WERI-Rb-1 (cell line): ENCODE measurements around the gene SLC44A4.

Experiments
- DNase-seq: peaks from one replicate; pipeline ENCODE4 v3.0.0-alpha.2; 2020
- H3K27ac ChIP-seq: fragments of 250-450 bp; sonication (Bioruptor Pico); 2 replicates; pipeline ENCODE4 v1.5.1; 2020; ENCODE audit warnings: mild to moderate bottlenecking, moderate library complexity
- H3K27me3 ChIP-seq: fragments of 250-450 bp; sonication (Bioruptor Pico); 2 replicates; pipeline ENCODE4 v1.5.1; 2021; ENCODE audit warnings: mild to moderate bottlenecking, low read depth, moderate library complexity; ENCODE audit not compliant: insufficient read depth, severe bottlenecking
- H3K36me3 ChIP-seq: fragments of 250-450 bp; sonication (Bioruptor Pico); 2 replicates; pipeline ENCODE4 v1.5.1; 2020; ENCODE audit warnings: mild to moderate bottlenecking, moderate library complexity
- H3K4me3 ChIP-seq: 2 replicates; pipeline ENCODE4 v1.5.1; 2011; ENCODE audit warnings: low read depth, mild to moderate bottlenecking, control low read depth, low read length
- H3K9me3 ChIP-seq: fragments of 250-450 bp; sonication (Bioruptor Pico); 2 replicates; pipeline ENCODE4 v1.5.1; 2021; ENCODE audit warnings: mild to moderate bottlenecking, moderate library complexity; ENCODE audit not compliant: severe bottlenecking
- CTCF ChIP-seq: IDR thresholded peaks from 2 replicates; pipeline ENCODE4 v1.5.1; 2011; ENCODE audit warnings: low read depth, mild to moderate bottlenecking, control low read depth, inconsistent platforms, low read length

Gene SLC44A4

GRCh38 chr6:31880616-31881015 is 1.8 kb upstream of the SLC44A4 start:
- TF ChIP-seq CTCF, result no peak
- H3K27me3 ChIP-seq, result no peaks in the 10 kb centered on the region
- no peaks in the 10 kb centered on the region for H3K9me3 ChIP-seq
- H3K4me3 ChIP-seq, result no peak overlapping the region
- H3K36me3 ChIP-seq, result peaks cover 67% of the 10 kb centered on the region
- no peak overlapping the region for H3K27ac ChIP-seq
- DNase-seq, result no peak

- Histone ChIP-seq H3K27me3 (no peaks in the 10 kb centered on the region), H3K9me3 (no peaks in the 10 kb centered on the region), H3K27ac (no peak overlapping the region), H3K36me3 (peaks cover 59% of the 10 kb centered on the region), H3K4me3 (no peak overlapping the region)
- no peak for DNase-seq
- no peak for TF ChIP-seq CTCF
Observed at GRCh38 chr6:31879901-31880300, 1.1 kb upstream of the SLC44A4 start.

GRCh38 chr6:31879143-31879542 is 346 bp upstream of the SLC44A4 start:
- Histone ChIP-seq H3K9me3 (no peaks in the 10 kb centered on the region), H3K27me3 (no peaks in the 10 kb centered on the region), H3K27ac (no peak overlapping the region), H3K4me3 (no peak overlapping the region), H3K36me3 (peaks cover 52% of the 10 kb centered on the region)
- no peak for DNase-seq
- no peak for TF ChIP-seq CTCF

- no peaks in the 10 kb centered on the region for H3K27me3 ChIP-seq
- no peak for DNase-seq
- no peak for TF ChIP-seq CTCF
- H3K36me3 ChIP-seq, result peaks cover 43% of the 10 kb centered on the region
- H3K4me3 ChIP-seq, result no peak overlapping the region
- no peaks in the 10 kb centered on the region for H3K9me3 ChIP-seq
- no peak overlapping the region for H3K27ac ChIP-seq
Observed at GRCh38 chr6:31878222-31878621, 575 bp downstream of the SLC44A4 start.

- Histone ChIP-seq H3K9me3 (no peaks in the 10 kb centered on the region), H3K4me3 (no peak overlapping the region), H3K27me3 (no peaks in the 10 kb centered on the region), H3K36me3 (peaks cover 37% of the 10 kb centered on the region), H3K27ac (no peak overlapping the region)
- TF ChIP-seq CTCF, result no peak
- no peak for DNase-seq
Observed at GRCh38 chr6:31877651-31878161, 1.1 kb downstream of the SLC44A4 start.

GRCh38 chr6:31877125-31877650 is 1.6 kb downstream of the SLC44A4 start:
- no peak for DNase-seq
- TF ChIP-seq CTCF, result no peak
- H3K27ac ChIP-seq, result no peak overlapping the region

More at GRCh38 chr6:31877125-31877650, 1.6 kb downstream of the SLC44A4 start:
- Histone ChIP-seq H3K27me3 (no peaks in the 10 kb centered on the region), H3K4me3 (no peak overlapping the region), H3K9me3 (no peaks in the 10 kb centered on the region), H3K36me3 (peaks cover 32% of the 10 kb centered on the region)
